Measurements from ENCODE around the gene ADH1C. TPM values are rescaled to one million over a fixed set of nuclear protein-coding genes. Genes with fewer than 3 reads are reported as not detected.
"Not testable (repeated sequence)": the region's sequence is repeated elsewhere in the genome, so short reads cannot be mapped to it uniquely, and the experiment has no call there.

The ADH1C gene
- total and polyA plus RNA-seq, 10 donors, result 0.60 to 2.3 (median 1.0) TPM; not detected in 4

DNA sequence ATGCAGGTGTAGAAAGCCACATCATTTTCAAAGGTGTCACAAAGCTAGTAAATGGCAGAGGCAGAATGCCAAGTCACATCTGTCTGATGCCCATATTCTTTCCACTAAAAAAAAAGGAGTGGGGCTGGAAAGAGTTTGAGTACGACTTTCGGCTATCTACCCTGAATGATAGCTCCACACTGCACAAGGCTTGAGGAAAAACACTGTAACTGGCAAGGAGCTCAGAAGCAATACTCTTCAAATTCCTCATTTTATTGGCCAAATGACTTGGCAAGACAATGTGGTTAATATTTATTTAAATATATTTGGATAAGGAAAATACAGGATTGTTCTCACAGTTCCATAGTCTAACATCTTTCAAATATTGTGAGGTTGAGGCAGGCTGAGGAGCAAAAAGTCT is 5.4 kb upstream of the ADH1C start:
- Histone ChIP-seq H3K4me1 (peaks cover 0 to 4% (median 0%) of the 10 kb centered on the region in 6 donors), H3K27ac (no peak overlapping the region), H3K9me3 (peaks cover 0 to 12% (median 0%) of the 10 kb centered on the region in 8 donors), H3K27me3 (replicated peaks in 1 of 7) (no peaks in the 10 kb centered on the region), H3K4me3 (no peak overlapping the region), H3K36me3 (no peaks in the 10 kb centered on the region)
- 73 to 97% (median 81%) methylated on average over 2 of the region's 2 CpGs for WGBS, 5 donors
- no peak for DNase-seq
- TF ChIP-seq POLR2A (IDR thresholded peaks at IDR 0.05), result no peak
- no peak for TF ChIP-seq POLR2AphosphoS5 (IDR thresholded peaks at IDR 0.05)
- TF ChIP-seq, protein P1, sequence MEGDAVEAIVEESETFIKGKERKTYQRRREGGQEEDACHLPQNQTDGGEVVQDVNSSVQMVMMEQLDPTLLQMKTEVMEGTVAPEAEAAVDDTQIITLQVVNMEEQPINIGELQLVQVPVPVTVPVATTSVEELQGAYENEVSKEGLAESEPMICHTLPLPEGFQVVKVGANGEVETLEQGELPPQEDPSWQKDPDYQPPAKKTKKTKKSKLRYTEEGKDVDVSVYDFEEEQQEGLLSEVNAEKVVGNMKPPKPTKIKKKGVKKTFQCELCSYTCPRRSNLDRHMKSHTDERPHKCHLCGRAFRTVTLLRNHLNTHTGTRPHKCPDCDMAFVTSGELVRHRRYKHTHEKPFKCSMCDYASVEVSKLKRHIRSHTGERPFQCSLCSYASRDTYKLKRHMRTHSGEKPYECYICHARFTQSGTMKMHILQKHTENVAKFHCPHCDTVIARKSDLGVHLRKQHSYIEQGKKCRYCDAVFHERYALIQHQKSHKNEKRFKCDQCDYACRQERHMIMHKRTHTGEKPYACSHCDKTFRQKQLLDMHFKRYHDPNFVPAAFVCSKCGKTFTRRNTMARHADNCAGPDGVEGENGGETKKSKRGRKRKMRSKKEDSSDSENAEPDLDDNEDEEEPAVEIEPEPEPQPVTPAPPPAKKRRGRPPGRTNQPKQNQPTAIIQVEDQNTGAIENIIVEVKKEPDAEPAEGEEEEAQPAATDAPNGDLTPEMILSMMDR (IDR thresholded peaks at IDR 0.05 in 8 of 11, conservative IDR thresholded peaks at IDR 0.05 in 3 of 11), result no peak
- intact Hi-C loops (cut with DNase I; ENCODE audit: low total_unique reads), result no loop called here

DNA sequence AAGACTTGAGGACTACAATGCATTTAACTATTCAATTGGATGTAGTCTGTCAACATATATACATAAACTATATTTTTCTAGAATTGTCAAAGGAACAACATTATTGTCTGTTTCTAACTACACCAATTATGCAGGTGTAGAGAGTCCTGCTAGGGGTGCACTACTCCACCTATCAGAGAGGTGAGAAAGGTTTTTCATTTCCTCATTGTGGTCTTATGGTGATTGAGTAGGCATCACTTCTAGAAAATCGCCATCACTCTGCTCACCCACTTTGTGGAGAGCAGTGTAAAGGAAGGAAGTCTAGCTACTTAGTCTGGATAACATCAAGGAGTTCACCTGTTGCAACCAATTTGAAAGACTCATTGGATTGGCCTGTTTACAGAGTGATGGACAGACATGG is 4.4 kb upstream of the ADH1C start:
- TF ChIP-seq POLR2AphosphoS5 (IDR thresholded peaks at IDR 0.05), result no peak
- TF ChIP-seq POLR2A (IDR thresholded peaks at IDR 0.05), result no peak
- Histone ChIP-seq H3K9me3 (peaks cover 0 to 12% (median 0%) of the 10 kb centered on the region in 8 donors), H3K4me1 (peaks cover 0 to 5% (median 0%) of the 10 kb centered on the region in 6 donors), H3K27me3 (replicated peaks in 1 of 7) (no peaks in the 10 kb centered on the region), H3K27ac (no peak overlapping the region), H3K4me3 (no peak overlapping the region), H3K36me3 (no peaks in the 10 kb centered on the region)
- DNase-seq, result no peak
- WGBS, 5 donors, result 58 to 71% (median 68%) methylated on average over 1 of the region's 1 CpG
- intact Hi-C loops (cut with DNase I; ENCODE audit: low total_unique reads), result no loop called here

DNA sequence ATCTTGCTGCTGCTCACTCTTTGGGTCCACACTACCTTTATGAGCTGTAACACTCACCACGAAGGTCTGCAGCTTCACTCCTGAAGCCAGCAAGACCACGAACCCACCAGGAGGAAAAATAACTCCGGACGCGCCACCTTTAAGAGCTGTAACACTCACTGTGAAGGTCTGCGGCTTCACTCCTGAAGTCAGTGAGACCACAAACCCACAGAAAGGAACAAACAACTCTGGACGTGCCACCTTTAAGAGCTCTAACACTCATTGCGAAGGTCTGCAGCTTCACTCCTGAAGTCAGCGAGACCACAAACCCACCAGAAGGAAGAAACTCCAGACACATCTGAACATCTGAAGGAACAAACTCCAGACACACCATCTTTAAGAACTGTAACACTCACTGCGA is 3.6 kb upstream of the ADH1C start:
- H3K36me3 ChIP-seq; H3K27me3 ChIP-seq (replicated peaks in 1 of 7); H3K4me3 ChIP-seq; H3K4me1 ChIP-seq; H3K27ac ChIP-seq; intact Hi-C loops (cut with DNase I; ENCODE audit: low total_unique reads); DNase-seq: not testable (repeated sequence)
- peaks cover 0 to 12% (median 0%) of the 10 kb centered on the region in 8 donors for H3K9me3 ChIP-seq
- 48 to 70% (median 54%) methylated on average over 10 of the region's 10 CpGs for WGBS, 5 donors

DNA sequence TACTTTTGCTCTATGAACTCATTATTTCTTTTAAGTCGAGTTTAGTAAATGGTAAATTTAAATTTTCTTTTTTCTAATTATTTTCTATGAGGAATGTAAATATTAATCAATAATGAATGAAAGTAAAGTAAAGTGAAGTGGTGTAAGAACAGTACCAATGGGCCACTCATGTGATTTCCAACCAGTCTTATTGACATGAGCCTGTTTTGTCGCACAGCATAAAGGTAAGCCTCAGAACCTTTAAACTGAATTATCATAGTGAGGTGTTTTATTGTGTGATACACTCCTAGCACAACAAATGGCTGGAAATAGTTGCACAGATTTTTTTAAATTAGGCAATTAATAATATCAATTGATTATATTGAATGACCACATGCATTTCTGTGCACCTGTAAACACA is 1.1 kb downstream of the ADH1C start:
- intact Hi-C loops (cut with DNase I; ENCODE audit: low total_unique reads), result no loop called here
- WGBS, 5 donors, result 82 to 90% (median 87%) methylated on average over 2 of the region's 2 CpGs
- no peak for DNase-seq
- H3K27me3 ChIP-seq (replicated peaks in 1 of 7), result no peaks in the 10 kb centered on the region
- peaks cover 0 to 5% (median 0%) of the 10 kb centered on the region in 8 donors for H3K9me3 ChIP-seq
- peaks cover 0 to 5% (median 0%) of the 10 kb centered on the region in 6 donors for H3K4me1 ChIP-seq
- H3K36me3 ChIP-seq, result no peaks in the 10 kb centered on the region
- no peak overlapping the region for H3K27ac ChIP-seq
- TF ChIP-seq POLR2A (IDR thresholded peaks at IDR 0.05), result no peak
- TF ChIP-seq, protein P1 (IDR thresholded peaks at IDR 0.05 in 8 of 11, conservative IDR thresholded peaks at IDR 0.05 in 3 of 11), result no peak
- TF ChIP-seq POLR2AphosphoS5 (IDR thresholded peaks at IDR 0.05), result no peak
- H3K4me3 ChIP-seq, result no peak overlapping the region

DNA sequence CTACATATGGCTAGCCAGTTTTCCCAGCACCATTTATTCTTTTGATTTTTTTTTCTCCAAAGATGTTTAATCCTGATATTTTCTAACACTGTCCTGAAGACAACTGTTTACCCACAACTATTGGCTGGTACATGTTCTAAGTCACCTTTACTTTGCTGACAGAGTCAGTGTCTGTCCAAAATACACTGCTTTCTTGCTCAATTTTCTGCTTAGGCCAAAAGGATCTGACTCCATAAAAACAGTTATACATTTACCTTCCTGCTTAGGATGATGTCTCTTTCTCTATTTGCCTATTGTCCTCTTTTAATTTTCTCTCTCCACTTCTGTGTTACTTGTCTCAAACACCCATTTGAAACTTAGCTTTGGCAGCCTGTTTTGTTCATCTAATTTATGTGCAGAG is 3.2 kb downstream of the ADH1C start:
- H3K4me1 ChIP-seq, result peaks cover 0 to 5% (median 0%) of the 10 kb centered on the region in 6 donors
- no peaks in the 10 kb centered on the region for H3K9me3 ChIP-seq
- no peak for DNase-seq
- no peaks in the 10 kb centered on the region for H3K27me3 ChIP-seq (replicated peaks in 1 of 7)
- intact Hi-C loops (cut with DNase I; ENCODE audit: low total_unique reads), result no loop called here
- H3K4me3 ChIP-seq, result no peak overlapping the region
- no peaks in the 10 kb centered on the region for H3K36me3 ChIP-seq
- no peak overlapping the region for H3K27ac ChIP-seq
- TF ChIP-seq, protein P1 (IDR thresholded peaks at IDR 0.05 in 8 of 11, conservative IDR thresholded peaks at IDR 0.05 in 3 of 11), result no peak
- TF ChIP-seq POLR2A (IDR thresholded peaks at IDR 0.05), result no peak
- no peak for TF ChIP-seq POLR2AphosphoS5 (IDR thresholded peaks at IDR 0.05)

DNA sequence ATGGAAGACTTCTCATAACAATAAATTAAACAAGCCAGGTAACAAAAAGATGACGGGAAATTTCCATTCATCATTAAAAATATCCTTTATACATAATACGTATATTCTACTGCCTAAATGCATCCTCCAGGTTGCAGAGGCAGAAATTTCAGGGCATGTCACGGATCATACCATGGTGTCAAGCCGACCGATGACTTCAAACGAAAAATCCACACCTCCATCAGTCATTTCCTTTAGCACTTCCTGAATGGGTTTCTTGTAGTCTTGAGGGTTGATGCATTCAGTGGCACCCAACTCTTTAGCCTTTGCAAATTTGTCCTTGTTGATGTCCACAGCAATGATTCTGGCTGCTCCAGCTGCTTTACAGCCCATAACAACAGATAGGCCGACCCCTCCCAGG is 9.9 kb downstream of the ADH1C start:
- 54 to 81% (median 77%) methylated on average over 7 of the region's 7 CpGs for WGBS, 5 donors
- H3K4me3 ChIP-seq; H3K27ac ChIP-seq; H3K36me3 ChIP-seq; H3K4me1 ChIP-seq; H3K9me3 ChIP-seq; DNase-seq; intact Hi-C loops (cut with DNase I; ENCODE audit: low total_unique reads); H3K27me3 ChIP-seq (replicated peaks in 1 of 7): not testable (repeated sequence)

All from spleen (tissue), 11 donors.